Kidney (tissue), 14 donors: ENCODE data around the gene POMGNT1. TPM values are rescaled to one million over a fixed set of nuclear protein-coding genes. Genes with fewer than 3 reads are reported as not detected.
"Not testable (repeated sequence)": the region's sequence is repeated elsewhere in the genome, so short reads cannot be mapped to it uniquely, and the experiment has no call there.

Experiments
- DNase-seq, 5 donors: peaks; one replicate each; pipeline ENCODE4 v3.0.0-alpha.2; 2013 to 2020
- FAIRE-seq: peaks from 2 replicates; lab custom pipeline; 2012; peaks lifted over from hg19 to GRCh38; lab: Jason Lieb, UNC
- H3K27ac ChIP-seq, 2 donors: one replicate each; pipeline ENCODE4 v1.7.0; 2013; ENCODE audit warnings: low read depth in 2 of 2, low read length in 2 of 2, inconsistent platforms in 1 of 2
- H3K27me3 ChIP-seq: one replicate; pipeline ENCODE4 v1.7.1; 2013; ENCODE audit warnings: low read length, inconsistent platforms; ENCODE audit not compliant: control insufficient read depth, insufficient read depth
- H3K36me3 ChIP-seq, 3 donors: one replicate each; pipeline versions ENCODE4 v1.7.0 to v1.7.1; 2013; ENCODE audit warnings: low read length in 3 of 3, control low read depth in 1 of 3, inconsistent platforms in 1 of 3; ENCODE audit not compliant: insufficient read depth in 3 of 3, control insufficient read depth in 2 of 3
- H3K4me1 ChIP-seq, 3 donors: one replicate each; pipeline versions ENCODE4 v1.7.0 to v1.7.1; 2013; ENCODE audit warnings: low read length in 3 of 3, inconsistent platforms in 1 of 3, low read depth in 1 of 3; ENCODE audit not compliant: control insufficient read depth in 2 of 3, insufficient read depth in 2 of 3
- H3K4me3 ChIP-seq, 3 donors: one replicate each; pipeline versions ENCODE4 v1.7.0 to v1.8.1; 2013; ENCODE audit warnings: low read length in 3 of 3, control low read depth in 1 of 3, inconsistent platforms in 1 of 3
- H3K9ac ChIP-seq, 3 donors: one replicate each; pipeline versions ENCODE4 v1.7.0 to v1.7.1; 2013; ENCODE audit warnings: low read length in 3 of 3, control low read depth in 1 of 3, inconsistent platforms in 1 of 3
- H3K9me3 ChIP-seq, 3 donors: one replicate each; pipeline versions ENCODE4 v1.7.0 to v1.7.1; 2013; ENCODE audit warnings: low read length in 3 of 3, control low read depth in 1 of 3, inconsistent platforms in 1 of 3; ENCODE audit not compliant: control insufficient read depth in 2 of 3, insufficient read depth in 1 of 3
- intact Hi-C: fragments of 100-400 bp; cut with DNase I; formaldehyde crosslinking; loops from one replicate; pipeline ENCODE4 v1.11.1; 2022
- polyA plus RNA-seq: library from polyadenylated mRNA; stranded (reverse); fragments of 350-450 nt; fragmentation: Illumina TruSeq; extraction: RNeasy Lipid Tissue Mini Kit (QIAGEN cat#74804); gene quantifications from one replicate; pipeline ENCODE4 v1.2.3, GENCODE V29; 2014; ENCODE audit warnings: low read depth, low replicate concordance; ENCODE audit not compliant: insufficient read depth
- total RNA-seq: library from RNA; stranded (reverse); fragmentation: NEBNext Ultra II Directional; extraction: Animal tissue kit (Norgen Biotek cat#: 25700); gene quantifications from one replicate; pipeline ENCODE4 v1.2.1, GENCODE V29; 2021
- TF ChIP-seq, protein P1 (sequence below): IDR thresholded peaks from 3 replicates; pipeline ENCODE4 v1.5.1; 2012; ENCODE audit warnings: mild to moderate bottlenecking, moderate library complexity, borderline replicate concordance; ENCODE audit not compliant: insufficient read depth; ENCODE audit errors: extremely low read depth
- donor health status: control.
- donor health status: control.
- donor health status: control.
- donor health status: control.
- donor health status: control.
- donor health status: DM: yes; HTN: yes; CAD: no.
- donor health status: Normal renal cell carcinoma (clear cell type).

The POMGNT1 gene
- total and polyA plus RNA-seq, 2 donors from 2014 or later = 65.1 to 129 TPM

DNA sequence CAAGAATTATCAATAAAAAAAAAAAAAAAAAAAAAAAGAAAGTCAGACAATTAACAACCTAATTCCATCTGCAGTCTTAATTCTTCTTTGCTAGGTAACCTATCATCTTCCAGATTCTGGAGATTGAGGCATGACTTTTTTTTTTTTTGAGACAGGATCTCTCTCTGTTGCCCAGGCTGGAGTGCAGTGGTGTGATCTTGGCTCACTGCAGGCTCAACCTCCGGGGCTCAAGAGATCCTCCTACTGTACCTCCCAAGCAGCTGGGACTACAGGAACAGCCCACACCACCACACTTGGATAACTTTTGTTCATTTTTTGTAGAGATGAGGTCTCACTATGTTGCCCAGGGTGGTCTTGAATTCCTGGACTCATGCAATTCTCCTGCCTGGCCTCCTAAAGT lies 44.7 kb upstream of the POMGNT1 start:
- Histone ChIP-seq H3K27me3 (no peaks in the 10 kb centered on the region), H3K27ac (no peak overlapping the region), H3K36me3 (no peaks in the 10 kb centered on the region), H3K9ac (no peak overlapping the region), H3K4me3 (no peak overlapping the region), H3K4me1 (peaks cover 0 to 7% (median 0%) of the 10 kb centered on the region in 3 donors), H3K9me3 (no peaks in the 10 kb centered on the region)
- FAIRE-seq (no peak), DNase-seq (no peak)
- TF ChIP-seq, protein P1, sequence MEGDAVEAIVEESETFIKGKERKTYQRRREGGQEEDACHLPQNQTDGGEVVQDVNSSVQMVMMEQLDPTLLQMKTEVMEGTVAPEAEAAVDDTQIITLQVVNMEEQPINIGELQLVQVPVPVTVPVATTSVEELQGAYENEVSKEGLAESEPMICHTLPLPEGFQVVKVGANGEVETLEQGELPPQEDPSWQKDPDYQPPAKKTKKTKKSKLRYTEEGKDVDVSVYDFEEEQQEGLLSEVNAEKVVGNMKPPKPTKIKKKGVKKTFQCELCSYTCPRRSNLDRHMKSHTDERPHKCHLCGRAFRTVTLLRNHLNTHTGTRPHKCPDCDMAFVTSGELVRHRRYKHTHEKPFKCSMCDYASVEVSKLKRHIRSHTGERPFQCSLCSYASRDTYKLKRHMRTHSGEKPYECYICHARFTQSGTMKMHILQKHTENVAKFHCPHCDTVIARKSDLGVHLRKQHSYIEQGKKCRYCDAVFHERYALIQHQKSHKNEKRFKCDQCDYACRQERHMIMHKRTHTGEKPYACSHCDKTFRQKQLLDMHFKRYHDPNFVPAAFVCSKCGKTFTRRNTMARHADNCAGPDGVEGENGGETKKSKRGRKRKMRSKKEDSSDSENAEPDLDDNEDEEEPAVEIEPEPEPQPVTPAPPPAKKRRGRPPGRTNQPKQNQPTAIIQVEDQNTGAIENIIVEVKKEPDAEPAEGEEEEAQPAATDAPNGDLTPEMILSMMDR = no peak
- intact Hi-C loops = no loop called here

DNA sequence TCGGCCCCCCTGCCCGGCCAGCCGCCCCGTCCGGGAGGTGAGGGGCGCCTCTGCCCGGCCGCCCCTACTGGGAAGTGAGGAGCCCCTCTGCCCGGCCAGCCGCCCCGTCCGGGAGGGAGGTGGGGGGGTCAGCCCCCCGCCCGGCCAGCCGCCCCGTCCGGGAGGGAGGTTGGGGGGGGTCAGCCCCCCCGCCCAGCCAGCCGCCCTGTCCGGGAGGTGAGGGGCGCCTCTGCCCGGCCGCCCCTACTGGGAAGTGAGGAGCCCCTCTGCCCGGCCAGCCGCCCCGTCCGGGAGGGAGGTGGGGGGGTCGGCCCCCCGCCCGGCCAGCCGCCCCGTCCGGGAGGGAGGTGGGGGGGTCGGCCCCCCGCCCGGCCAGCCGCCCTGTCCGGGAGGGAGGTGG lies 43.5 kb upstream of the POMGNT1 start:
- FAIRE-seq, H3K4me1 ChIP-seq, H3K9me3 ChIP-seq, H3K4me3 ChIP-seq, H3K27ac ChIP-seq, H3K27me3 ChIP-seq, DNase-seq, H3K9ac ChIP-seq, intact Hi-C loops, H3K36me3 ChIP-seq: not testable (repeated sequence)

DNA sequence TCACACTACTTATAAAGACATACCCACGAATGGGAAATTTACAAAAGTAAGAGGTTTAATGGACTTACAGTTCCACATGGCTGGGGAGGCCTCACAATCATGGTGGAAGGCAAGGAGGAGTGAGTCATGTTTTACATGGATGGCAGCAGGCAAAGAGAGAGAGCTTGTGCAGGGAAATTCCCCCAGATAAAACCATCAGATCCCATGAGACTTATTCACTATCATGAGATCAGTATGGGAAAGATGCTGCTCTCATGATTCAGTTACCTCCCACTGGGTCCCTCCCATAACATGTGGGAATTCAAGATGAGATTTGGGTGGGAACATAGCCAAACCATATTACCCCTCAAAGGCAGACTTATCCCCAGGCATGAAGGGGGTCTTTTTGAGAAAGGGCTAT lies 40.6 kb upstream of the POMGNT1 start:
- H3K4me3 ChIP-seq, DNase-seq, H3K27me3 ChIP-seq, FAIRE-seq, H3K9ac ChIP-seq, H3K9me3 ChIP-seq, H3K36me3 ChIP-seq, H3K27ac ChIP-seq, H3K4me1 ChIP-seq, intact Hi-C loops: not testable (repeated sequence)

GRCh38 chr1:46236882-46237281 lies 38.6 kb upstream of the POMGNT1 start:
- Histone ChIP-seq H3K4me1 (no peaks in the 10 kb centered on the region), H3K4me3 (no peak overlapping the region), H3K27me3 (no peaks in the 10 kb centered on the region), H3K27ac (no peak overlapping the region), H3K9me3 (peaks cover 0 to 7% (median 2%) of the 10 kb centered on the region in 3 donors), H3K36me3 (no peaks in the 10 kb centered on the region), H3K9ac (no peak overlapping the region)
- TF ChIP-seq, protein P1 = no peak
- DNase-seq = no peak
- intact Hi-C loops = no loop called here
- no peak for FAIRE-seq

DNA sequence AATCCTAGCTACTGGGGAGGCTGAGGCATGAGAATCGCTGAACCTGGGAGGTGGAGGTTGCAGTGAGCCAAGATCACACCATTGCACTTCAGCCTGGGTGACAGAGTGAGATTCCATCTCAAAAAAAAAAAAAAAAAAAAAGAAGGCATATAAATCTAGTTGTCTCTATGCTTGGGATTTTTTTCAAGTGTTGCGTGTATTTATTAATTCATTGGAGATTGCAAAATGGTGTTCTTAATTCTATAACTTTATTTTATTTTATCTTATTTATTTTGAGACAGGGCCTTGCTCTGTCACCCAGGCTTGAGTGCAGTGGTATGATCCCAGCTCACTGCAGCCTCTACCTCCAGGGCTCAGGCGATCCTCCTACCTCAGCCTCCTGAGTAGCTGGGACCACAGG lies 33.0 kb upstream of the POMGNT1 start:
- H3K4me1 ChIP-seq, H3K9me3 ChIP-seq, H3K9ac ChIP-seq, DNase-seq, H3K27ac ChIP-seq, H3K36me3 ChIP-seq, H3K4me3 ChIP-seq, intact Hi-C loops, H3K27me3 ChIP-seq, FAIRE-seq: not testable (repeated sequence)
